HG03039 (cell line): ENCODE results near the gene PTGR2.
"Not testable (repeated sequence)": the region's sequence is repeated elsewhere in the genome, so short reads cannot be mapped to it uniquely, and the experiment has no call there.

Source experiments
- ATAC-seq: cut with Tn5 transposase; IDR thresholded peaks from one replicate; pipeline ENCODE4 v1.9.1; 2021; ENCODE audit warnings: mild to moderate bottlenecking, moderate library complexity; ENCODE audit not compliant: unreplicated experiment

Gene PTGR2

GRCh38 chr14:73879027-73879426 is 27.4 kb downstream of the PTGR2 start:
- ATAC-seq: no peak

GRCh38 chr14:73884438-73885190 is 33.0 kb downstream of the PTGR2 start:
- ATAC-seq: no peak

GRCh38 chr14:73886449-73887317 is 35.1 kb downstream of the PTGR2 start, which contains the start of gene ZNF410:
Gene ZNF410, plus strand, starts transcription at chr14:73886859. Its CDS starts 5,317 bp downstream, at chr14:73892176.
- peak; percentile 96 for ATAC-seq

- ATAC-seq: no peak
Observed at GRCh38 chr14:73887318-73887616, 35.6 kb downstream of the PTGR2 start.

GRCh38 chr14:73887694-73888459 is 36.2 kb downstream of the PTGR2 start:
- ATAC-seq: no peak

GRCh38 chr14:73888460-73888725 is 36.8 kb downstream of the PTGR2 start:
- no peak for ATAC-seq

- no peak for ATAC-seq
Observed at GRCh38 chr14:73888971-73889370, 37.3 kb downstream of the PTGR2 start.

- no peak for ATAC-seq
Observed at GRCh38 chr14:73889376-73889775, 37.7 kb downstream of the PTGR2 start.

- not testable (repeated sequence) for ATAC-seq
Observed at GRCh38 chr14:73894180-73894687, 42.6 kb downstream of the PTGR2 start.

- no peak for ATAC-seq
Observed at GRCh38 chr14:73895939-73896338, 44.3 kb downstream of the PTGR2 start.

- no peak for ATAC-seq
Observed at GRCh38 chr14:73896521-73896920, 44.9 kb downstream of the PTGR2 start.

GRCh38 chr14:73903028-73903427 is 51.4 kb downstream of the PTGR2 start:
- ATAC-seq: no peak

GRCh38 chr14:73909681-73910080 is 58.0 kb downstream of the PTGR2 start:
- ATAC-seq: no peak

- ATAC-seq: no peak
Observed at GRCh38 chr14:73913256-73913655, 61.6 kb downstream of the PTGR2 start.

- no peak for ATAC-seq
Observed at GRCh38 chr14:73916324-73916723, 64.7 kb downstream of the PTGR2 start.

- ATAC-seq: not testable (repeated sequence)
Observed at GRCh38 chr14:73919457-73919856, 67.8 kb downstream of the PTGR2 start.

- no peak for ATAC-seq
Observed at GRCh38 chr14:73924337-73924736, 72.7 kb downstream of the PTGR2 start.
